ENCODE measurements around the gene DAB2IP.

DAB2IP gene

DNA sequence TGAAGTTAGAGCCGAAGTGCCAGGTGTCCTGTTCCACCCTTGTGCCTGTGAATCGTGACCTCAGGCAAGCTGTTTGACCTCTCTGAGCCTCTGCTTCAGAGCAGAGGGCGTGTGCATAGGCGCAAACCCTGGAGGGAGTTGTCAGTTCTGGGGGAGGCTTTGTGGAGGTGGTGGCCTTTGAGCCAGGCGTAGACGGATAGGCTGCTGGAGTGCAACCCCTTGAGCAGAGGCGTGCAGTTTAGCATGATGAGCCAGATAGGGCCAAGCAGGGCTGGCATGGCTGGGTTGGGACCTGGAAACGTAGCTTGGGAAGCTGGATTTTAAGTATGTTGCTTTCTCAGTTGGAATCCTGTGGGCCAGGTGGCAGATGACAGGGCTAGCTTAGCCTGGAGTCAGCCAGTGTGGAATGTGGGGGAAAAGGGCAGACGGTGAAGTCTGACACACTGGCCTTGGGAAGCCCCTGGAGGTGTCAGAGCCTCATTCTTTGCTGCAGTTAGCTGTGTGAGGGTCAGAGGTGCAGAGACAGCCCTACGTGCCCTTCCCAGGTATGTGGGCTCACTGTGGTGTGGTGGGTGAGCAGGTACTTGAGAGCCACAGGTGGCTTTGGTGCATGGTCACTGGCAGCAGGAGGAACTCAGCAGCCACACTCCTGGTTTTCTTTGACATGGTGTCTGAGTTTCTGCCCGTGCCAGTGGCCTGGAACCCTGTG, 93.4 kb downstream of the DAB2IP start:
- peak; percentile 57 for DNase-seq (ENCODE audit: low spot score)

- no peak for DNase-seq (ENCODE audit: low spot score)
Observed at GRCh38 chr9:121745396-121745695, 93.9 kb downstream of the DAB2IP start.

DNA sequence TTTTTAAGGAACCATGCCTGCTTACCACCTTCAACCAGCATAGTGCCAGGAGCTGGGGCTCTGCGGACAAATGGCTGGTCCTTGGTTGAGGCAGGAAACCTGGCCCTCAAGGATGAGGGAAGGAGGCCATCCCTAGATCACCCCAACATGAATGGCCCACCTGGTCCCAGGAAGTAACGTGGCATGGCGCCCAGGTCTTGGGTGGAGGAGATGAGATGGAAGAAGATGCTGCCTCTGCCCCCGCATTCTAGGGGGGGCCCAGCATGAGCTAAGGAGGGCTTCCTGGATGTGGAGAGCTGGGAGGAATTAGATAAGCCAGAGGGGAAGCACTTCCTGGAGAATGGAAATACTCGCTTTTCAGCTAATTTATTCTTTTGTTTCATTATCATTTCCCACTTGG, 95.0 kb downstream of the DAB2IP start:
- no peak for DNase-seq (ENCODE audit: low spot score)

- DNase-seq (ENCODE audit: low spot score) = no peak
Observed at GRCh38 chr9:121746866-121747265, 95.4 kb downstream of the DAB2IP start.

DNA sequence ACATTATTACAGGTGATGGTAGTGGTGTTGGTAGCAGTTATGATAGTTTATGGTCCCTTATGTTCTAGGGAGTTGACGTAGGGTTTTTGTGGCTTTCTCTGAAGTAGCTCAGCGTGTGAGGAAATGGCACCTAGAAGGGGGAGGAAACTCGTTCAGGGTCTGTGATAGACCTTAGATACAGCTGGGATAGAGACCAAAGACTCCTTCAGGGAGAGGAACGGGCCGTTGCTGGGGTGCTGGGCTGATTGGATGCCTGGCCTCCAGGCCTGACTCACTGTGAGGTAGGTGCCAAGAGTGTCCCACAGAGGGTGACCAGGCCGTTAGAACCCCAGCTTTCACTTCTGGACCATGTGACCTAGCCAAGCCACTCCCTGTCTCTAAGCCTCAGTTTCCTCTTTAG, 96.6 kb downstream of the DAB2IP start:
- peak; percentile 75 for DNase-seq (ENCODE audit: low spot score)

- DNase-seq (ENCODE audit: low spot score) = peak; percentile 92
Observed at GRCh38 chr9:121748727-121749423, 97.4 kb downstream of the DAB2IP start.

DNA sequence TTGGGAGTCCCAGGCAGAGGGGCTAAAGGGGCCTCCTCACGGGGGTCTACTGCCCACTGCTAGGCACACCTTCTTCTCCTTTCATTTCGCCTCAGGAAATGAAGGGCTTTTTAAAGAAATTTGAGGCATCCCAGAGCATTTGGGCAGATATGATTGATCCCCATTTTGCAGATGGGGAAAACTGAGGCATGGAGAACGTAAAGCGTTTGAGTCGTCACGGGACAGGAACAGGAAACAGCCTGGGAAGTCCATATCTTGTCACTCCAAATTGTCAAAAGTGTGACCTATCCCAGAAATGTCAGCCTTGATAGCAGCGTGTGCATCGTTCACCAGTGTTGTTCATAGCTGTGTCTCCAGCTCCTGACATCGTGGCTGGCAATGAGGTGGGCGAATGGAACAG, 98.2 kb downstream of the DAB2IP start:
- DNase-seq (ENCODE audit: low spot score) = no peak

- DNase-seq (ENCODE audit: low spot score) = no peak
Observed at GRCh38 chr9:121750259-121750714, 98.9 kb downstream of the DAB2IP start.

GRCh38 chr9:121750715-121751623, 99.5 kb downstream of the DAB2IP start:
- DNase-seq (ENCODE audit: low spot score) = no peak

- peak; percentile 81 for DNase-seq (ENCODE audit: low spot score)
Observed at GRCh38 chr9:121751686-121752445, 100.4 kb downstream of the DAB2IP start.

- DNase-seq (ENCODE audit: low spot score) = no peak
Observed at GRCh38 chr9:121752929-121753328, 101.5 kb downstream of the DAB2IP start.

- no peak for DNase-seq (ENCODE audit: low spot score)
Observed at GRCh38 chr9:121753802-121754654, 102.6 kb downstream of the DAB2IP start.

- no peak for DNase-seq (ENCODE audit: low spot score)
Observed at GRCh38 chr9:121754655-121755436, 103.4 kb downstream of the DAB2IP start.

GRCh38 chr9:121755581-121755980, 104.1 kb downstream of the DAB2IP start:
- DNase-seq (ENCODE audit: low spot score) = no peak

GRCh38 chr9:121756474-121757280, 105.2 kb downstream of the DAB2IP start:
- DNase-seq (ENCODE audit: low spot score) = no peak

GRCh38 chr9:121757281-121757585, 105.8 kb downstream of the DAB2IP start:
- DNase-seq (ENCODE audit: low spot score) = no peak

GRCh38 chr9:121758693-121759092, 107.3 kb downstream of the DAB2IP start:
- no peak for DNase-seq (ENCODE audit: low spot score)

- DNase-seq (ENCODE audit: low spot score) = no peak
Observed at GRCh38 chr9:121759996-121760395, 108.6 kb downstream of the DAB2IP start.

- DNase-seq (ENCODE audit: low spot score) = no peak
Observed at GRCh38 chr9:121760571-121760970, 109.1 kb downstream of the DAB2IP start.

- no peak for DNase-seq (ENCODE audit: low spot score)
Observed at GRCh38 chr9:121763131-121763530, 111.7 kb downstream of the DAB2IP start.

All from hepatic stellate cell (primary cell).